DND-41 (cell line): Measurements from ENCODE around the gene EP400.
"Not testable (repeated sequence)": the region's sequence is repeated elsewhere in the genome, so short reads cannot be mapped to it uniquely, and the experiment has no call there.

Source experiments
- ATAC-seq: fragments of 200-7000 bp; cut with Tn5 transposase; 3 replicates; pipeline ENCODE4 v1.9.1; 2021; ENCODE audit warnings: low read depth; ENCODE audit not compliant: insufficient read depth
- DNase-seq: peaks from one replicate; pipeline ENCODE4 v3.0.0-alpha.2; 2020
- H2AFZ ChIP-seq: 2 replicates; pipeline ENCODE4 v1.6.0; 2012; ENCODE audit warnings: low read depth, low read length
- H3K27ac ChIP-seq: 2 replicates; pipeline ENCODE4 v1.5.1; 2012; ENCODE audit warnings: low read length, inconsistent platforms
- H3K27me3 ChIP-seq: fragments of 200-600 bp; sonication (generic); 2 replicates; pipeline ENCODE4 v1.6.0; 2012; ENCODE audit warnings: low read length, mild to moderate bottlenecking, inconsistent platforms; ENCODE audit not compliant: insufficient read depth, poor library complexity
- H3K36me3 ChIP-seq: 2 replicates; pipeline ENCODE4 v1.5.1; 2012; ENCODE audit warnings: low read length, inconsistent platforms; ENCODE audit not compliant: insufficient read depth
- H3K4me1 ChIP-seq: 2 replicates; pipeline ENCODE4 v1.5.1; 2012; ENCODE audit warnings: mild to moderate bottlenecking, low read length; ENCODE audit not compliant: insufficient read depth
- H3K4me2 ChIP-seq: 2 replicates; pipeline ENCODE4 v1.6.0; 2012; ENCODE audit warnings: mild to moderate bottlenecking, moderate library complexity, low read length, inconsistent platforms; ENCODE audit not compliant: insufficient read depth
- H3K4me3 ChIP-seq, 2 experiments: fragments of 200-600 bp in 1 of 2; shearing (Covaris generic) in 1 of 2; 2 replicates each; pipeline ENCODE4 v1.5.1; 2012 to 2016; ENCODE audit warnings: inconsistent platforms in 2 of 2, low read length in 2 of 2, mild to moderate bottlenecking in 2 of 2, low read depth in 1 of 2, moderate library complexity in 1 of 2
- H3K79me2 ChIP-seq: 2 replicates; pipeline ENCODE4 v1.6.0; 2012; ENCODE audit warnings: low read length, inconsistent platforms; ENCODE audit not compliant: insufficient read depth
- H3K9ac ChIP-seq: 2 replicates; pipeline ENCODE4 v1.6.0; 2012; ENCODE audit warnings: low read depth, mild to moderate bottlenecking, inconsistent platforms, low read length, moderate library complexity
- H3K9me3 ChIP-seq: 2 replicates; pipeline ENCODE4 v1.5.1; 2012; ENCODE audit warnings: low read length, moderate library complexity, mild to moderate bottlenecking, inconsistent platforms; ENCODE audit not compliant: insufficient read depth, severe bottlenecking
- H4K20me1 ChIP-seq: 2 replicates; pipeline ENCODE4 v1.6.0; 2012; ENCODE audit warnings: low read length; ENCODE audit not compliant: insufficient read depth
- EZH2 ChIP-seq: IDR thresholded peaks from 3 replicates; pipeline ENCODE4 v1.6.1; 2012; ENCODE audit warnings: borderline replicate concordance, low read depth, mild to moderate bottlenecking, moderate library complexity, low read length, inconsistent platforms; ENCODE audit not compliant: severe bottlenecking
- TF ChIP-seq, protein P1 (sequence below): IDR thresholded peaks from 2 replicates; pipeline ENCODE4 v1.5.1; 2012; ENCODE audit warnings: borderline replicate concordance, low read length, moderate library complexity, mild to moderate bottlenecking; ENCODE audit not compliant: poor library complexity, severe bottlenecking; ENCODE audit errors: extremely low read depth

EP400 gene

DNA sequence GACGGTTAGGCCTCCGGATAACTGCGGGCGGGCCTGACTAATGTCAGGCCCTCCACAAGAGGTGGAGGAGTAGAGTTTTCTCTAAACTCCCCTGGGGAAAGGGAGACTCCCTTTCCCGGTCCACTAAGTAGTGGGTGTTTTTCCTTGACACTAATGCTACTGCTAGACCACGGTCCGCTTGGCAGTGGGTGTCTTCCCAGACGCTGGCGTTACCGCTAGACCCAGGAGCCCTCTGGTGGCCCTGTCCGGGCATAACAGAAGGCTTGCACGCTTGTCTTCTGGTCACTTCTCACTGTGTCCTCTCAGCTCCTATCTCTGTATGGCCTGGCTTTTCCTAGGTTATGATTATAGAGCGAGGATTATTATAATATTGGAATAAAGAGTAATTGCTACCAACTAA lies 102.0 kb downstream of the EP400 start:
- Histone ChIP-seq H3K36me3 (peaks cover 85% of the 10 kb centered on the region), H4K20me1 (peaks cover 15% of the 10 kb centered on the region)
- not testable (repeated sequence) for H3K79me2 ChIP-seq, H3K9ac ChIP-seq, H3K4me2 ChIP-seq, DNase-seq, H3K27ac ChIP-seq, H3K9me3 ChIP-seq, ATAC-seq, H3K27me3 ChIP-seq, H3K4me1 ChIP-seq, H3K4me3 ChIP-seq, H2AFZ ChIP-seq
- TF ChIP-seq, protein P1, sequence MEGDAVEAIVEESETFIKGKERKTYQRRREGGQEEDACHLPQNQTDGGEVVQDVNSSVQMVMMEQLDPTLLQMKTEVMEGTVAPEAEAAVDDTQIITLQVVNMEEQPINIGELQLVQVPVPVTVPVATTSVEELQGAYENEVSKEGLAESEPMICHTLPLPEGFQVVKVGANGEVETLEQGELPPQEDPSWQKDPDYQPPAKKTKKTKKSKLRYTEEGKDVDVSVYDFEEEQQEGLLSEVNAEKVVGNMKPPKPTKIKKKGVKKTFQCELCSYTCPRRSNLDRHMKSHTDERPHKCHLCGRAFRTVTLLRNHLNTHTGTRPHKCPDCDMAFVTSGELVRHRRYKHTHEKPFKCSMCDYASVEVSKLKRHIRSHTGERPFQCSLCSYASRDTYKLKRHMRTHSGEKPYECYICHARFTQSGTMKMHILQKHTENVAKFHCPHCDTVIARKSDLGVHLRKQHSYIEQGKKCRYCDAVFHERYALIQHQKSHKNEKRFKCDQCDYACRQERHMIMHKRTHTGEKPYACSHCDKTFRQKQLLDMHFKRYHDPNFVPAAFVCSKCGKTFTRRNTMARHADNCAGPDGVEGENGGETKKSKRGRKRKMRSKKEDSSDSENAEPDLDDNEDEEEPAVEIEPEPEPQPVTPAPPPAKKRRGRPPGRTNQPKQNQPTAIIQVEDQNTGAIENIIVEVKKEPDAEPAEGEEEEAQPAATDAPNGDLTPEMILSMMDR, result peak; percentile 38

DNA sequence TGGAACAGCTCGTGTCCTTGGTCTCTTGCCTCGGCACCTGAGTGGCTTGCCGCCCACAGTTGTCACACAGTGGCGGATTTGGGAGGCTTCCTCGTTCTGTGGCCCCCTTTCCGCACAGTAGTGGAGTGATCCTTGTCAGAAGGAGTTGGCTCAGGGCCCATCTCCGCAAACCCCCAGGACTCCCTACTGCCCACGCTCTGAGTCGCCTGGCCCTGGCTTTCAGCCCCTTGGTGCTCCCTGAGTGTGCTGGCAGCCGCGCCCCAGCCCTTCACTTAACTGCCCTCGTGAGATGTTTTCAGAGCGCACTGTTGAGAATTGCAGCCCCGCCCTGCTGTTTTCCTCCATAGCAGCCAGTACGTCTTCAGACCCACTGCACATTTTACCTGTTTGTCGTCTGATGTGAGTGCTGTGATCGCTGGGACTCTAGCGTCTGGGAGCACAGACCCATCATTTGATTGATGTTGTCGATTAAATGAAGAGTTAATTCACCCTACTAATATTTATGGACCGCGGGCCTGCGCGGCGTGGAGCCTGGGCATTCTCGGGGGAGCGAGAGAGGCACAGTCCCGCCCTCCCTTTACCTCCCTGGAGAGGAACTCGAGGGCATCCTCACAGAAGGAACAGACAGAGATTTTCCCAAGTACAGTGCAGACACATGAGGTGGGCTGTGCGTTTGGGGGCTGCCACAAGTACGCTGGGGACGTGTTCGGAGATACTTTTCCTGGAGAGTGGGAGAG lies 102.6 kb downstream of the EP400 start:
- ATAC-seq, result no peak
- no peak overlapping the region for H3K27ac ChIP-seq
- no peak for DNase-seq
- H3K4me2 ChIP-seq, result no peak overlapping the region
- no peak overlapping the region for H2AFZ ChIP-seq
- TF ChIP-seq, protein P1, result no peak
- TF ChIP-seq EZH2, result no peak
- no peaks in the 10 kb centered on the region for H3K4me1 ChIP-seq
- peaks cover 15% of the 10 kb centered on the region for H4K20me1 ChIP-seq
- no peak overlapping the region for H3K9ac ChIP-seq
- no peaks in the 10 kb centered on the region for H3K79me2 ChIP-seq
- no peak overlapping the region for H3K4me3 ChIP-seq
- H3K9me3 ChIP-seq, result no peaks in the 10 kb centered on the region
- peaks cover 88% of the 10 kb centered on the region for H3K36me3 ChIP-seq
- no peaks in the 10 kb centered on the region for H3K27me3 ChIP-seq

DNA sequence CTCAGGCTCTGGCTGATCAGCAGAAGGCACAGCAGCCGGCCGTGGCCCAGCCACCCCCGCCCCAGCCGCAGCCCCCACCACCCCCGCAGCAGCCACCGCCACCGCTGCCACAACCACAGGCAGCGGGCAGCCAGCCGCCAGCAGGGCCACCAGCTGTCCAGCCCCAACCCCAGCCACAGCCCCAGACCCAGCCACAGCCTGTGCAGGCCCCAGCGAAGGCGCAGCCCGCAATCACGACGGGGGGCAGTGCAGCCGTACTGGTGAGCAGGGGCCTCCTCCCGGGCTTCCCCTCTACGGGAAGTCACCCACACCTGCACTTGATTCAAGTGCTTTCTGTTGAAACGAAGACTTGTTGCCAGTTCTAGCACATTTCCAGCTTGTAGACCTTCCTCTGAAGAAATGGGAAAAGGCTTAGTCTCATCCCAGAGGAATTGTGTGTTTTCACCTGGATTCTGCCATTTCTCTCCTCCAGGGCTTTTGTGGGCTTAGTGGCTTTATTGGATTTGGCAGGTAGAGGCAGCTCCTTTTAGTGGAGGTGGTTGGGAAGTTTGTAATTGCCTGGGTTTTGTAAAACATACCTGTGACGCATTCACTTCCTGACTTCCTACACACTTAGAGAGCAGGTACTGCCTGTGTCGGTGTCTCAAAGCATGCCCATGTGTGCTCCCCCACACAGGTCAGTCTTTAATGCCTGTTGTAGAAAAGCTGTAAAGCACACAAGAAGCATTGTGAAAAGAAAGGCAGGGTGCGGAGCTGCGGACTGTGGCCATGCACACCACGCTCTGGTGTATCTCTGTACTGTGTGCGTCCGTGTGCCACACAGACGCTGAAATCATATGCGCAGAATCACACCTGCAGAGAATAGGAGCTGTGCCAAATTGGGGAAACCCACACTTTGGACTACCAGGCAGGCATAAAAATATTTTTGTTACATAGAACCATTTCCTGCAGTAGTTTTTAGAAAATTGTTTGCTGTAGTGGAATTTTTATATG lies 103.9 kb downstream of the EP400 start:
- Histone ChIP-seq H3K4me2 (no peak overlapping the region), H2AFZ (no peak overlapping the region), H3K36me3 (peaks cover 97% of the 10 kb centered on the region), H3K9me3 (no peaks in the 10 kb centered on the region), H3K79me2 (no peaks in the 10 kb centered on the region), H3K4me1 (no peaks in the 10 kb centered on the region), H3K27ac (no peak overlapping the region), H3K27me3 (no peaks in the 10 kb centered on the region), H3K9ac (no peak overlapping the region), H4K20me1 (peaks cover 15% of the 10 kb centered on the region), H3K4me3 (no peak overlapping the region)
- DNase-seq (no peak), ATAC-seq (no peak)
- TF ChIP-seq, protein P1, result no peak
- no peak for TF ChIP-seq EZH2
